ENCODE measurements around the gene CC2D2A. TPM values are rescaled to one million over a fixed set of nuclear protein-coding genes. Genes with fewer than 3 reads are reported as not detected.

CC2D2A gene
- total RNA-seq, 2 experiments from 2014 or later: not detected

DNA sequence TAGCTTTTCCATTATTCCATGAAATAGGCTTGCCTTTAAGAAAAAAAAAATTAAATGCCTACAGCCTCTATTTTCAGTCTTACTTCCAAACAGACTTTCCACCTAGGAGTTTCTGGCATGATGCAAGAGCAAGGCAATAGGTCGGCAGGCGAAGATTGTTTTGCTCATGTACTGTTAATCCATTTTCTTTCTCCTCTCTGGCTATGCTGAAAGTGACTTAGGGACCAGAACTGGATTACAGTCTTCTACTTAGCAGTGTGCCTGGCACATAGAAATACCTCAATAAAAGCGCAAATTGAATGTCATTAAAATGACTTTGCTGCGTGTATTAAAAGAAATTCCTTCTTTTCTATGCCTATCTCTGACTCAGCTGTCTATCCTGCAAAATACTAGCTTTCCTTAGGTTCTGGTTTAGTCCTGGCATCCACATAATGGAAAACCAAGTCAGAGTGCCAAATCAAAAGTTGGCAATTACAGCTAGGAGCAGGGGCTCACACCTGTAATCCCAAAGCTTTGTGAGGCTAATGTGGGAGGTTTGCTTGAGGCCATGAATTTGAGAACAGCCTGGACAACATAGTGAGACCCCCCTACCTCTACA, 51.9 kb downstream of the CC2D2A start:
- no peak for DNase-seq
- Mint-ChIP-seq H3K36me3 (ENCODE audit: low read depth) (peaks cover 13% of the 10 kb centered on the region), H3K4me3 (no peak overlapping the region), H3K9me3 (ENCODE audit: low read depth) (peaks cover 8% of the 10 kb centered on the region), H3K4me1 (no peaks in the 10 kb centered on the region), H3K27ac (no peak overlapping the region), H3K27me3 (no peaks in the 10 kb centered on the region)
- POLR2A ChIA-PET: no interaction called here
- no peak for ATAC-seq
- CTCF ChIA-PET: interaction anchor here (0.6 kb wide), 1 partner anchor 536 kb away, joined by 3 read pairs; no protein-coding TSS in a partner anchor
- intact Hi-C loops (cut with DNase I, micrococcal nuclease): no loop called here

DNA sequence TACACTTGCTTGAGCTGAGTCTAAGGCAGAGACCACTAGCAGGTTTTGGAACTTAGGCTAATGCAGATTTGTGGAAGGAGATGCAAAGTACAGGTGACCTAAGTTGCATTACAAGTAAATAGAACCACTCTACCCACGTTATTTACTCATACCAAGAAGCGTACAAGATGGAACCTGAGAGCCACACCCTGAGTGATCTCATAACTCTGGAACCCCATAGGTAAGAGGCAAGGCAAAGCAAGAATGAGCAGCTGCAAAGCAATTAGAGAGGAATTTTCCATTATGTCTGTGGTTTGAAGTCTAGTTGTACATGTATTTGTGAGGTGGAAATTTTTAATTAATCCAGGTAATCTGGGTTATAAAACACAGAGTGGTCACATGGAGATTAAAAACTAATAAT, 55.4 kb downstream of the CC2D2A start:
- DNase-seq (no peak), ATAC-seq (no peak)
- Mint-ChIP-seq H3K9me3 (ENCODE audit: low read depth) (no peaks in the 10 kb centered on the region), H3K4me3 (no peak overlapping the region), H3K27me3 (no peaks in the 10 kb centered on the region), H3K4me1 (no peaks in the 10 kb centered on the region), H3K27ac (no peak overlapping the region), H3K36me3 (ENCODE audit: low read depth) (peaks cover 2% of the 10 kb centered on the region)
- ChIA-PET CTCF (no interaction called here), POLR2A (no interaction called here)
- intact Hi-C loops (cut with DNase I, micrococcal nuclease): no loop called here

DNA sequence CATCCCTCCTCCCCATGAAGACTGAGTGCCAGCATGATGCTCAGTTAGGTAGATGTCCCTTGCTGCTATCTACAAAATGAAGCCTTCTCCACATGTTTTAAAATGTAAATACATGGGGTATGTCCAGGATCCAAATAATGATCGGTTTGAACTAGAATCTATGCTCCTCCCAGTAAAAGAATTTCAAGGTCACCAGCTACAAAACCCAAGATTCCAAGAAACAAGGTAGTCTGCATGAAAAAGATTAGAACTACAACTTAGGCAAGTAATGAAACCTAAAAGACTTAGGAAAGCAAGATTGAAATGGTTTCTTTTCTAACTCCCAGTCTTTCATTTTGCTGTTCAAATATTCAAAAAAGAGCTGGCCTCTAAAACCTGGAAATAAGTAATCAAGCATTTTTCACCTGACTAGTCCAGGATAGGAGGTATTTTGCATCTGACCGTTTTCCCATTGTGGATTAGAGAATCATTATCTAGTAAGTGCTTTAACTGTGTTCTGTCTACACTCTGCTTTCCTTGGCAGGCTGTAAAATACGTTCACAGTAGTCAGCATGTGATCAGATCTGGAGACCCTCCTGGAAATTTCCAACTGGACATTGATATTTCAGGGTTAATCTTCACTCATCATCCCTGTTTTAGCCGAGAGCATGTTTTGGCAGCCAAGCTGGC, 57.4 kb downstream of the CC2D2A start:
- ChIA-PET CTCF (no interaction called here), POLR2A (no interaction called here)
- peaks cover 2% of the 10 kb centered on the region for H3K36me3 Mint-ChIP-seq (ENCODE audit: low read depth)
- H3K4me3 Mint-ChIP-seq: no peak overlapping the region
- no peaks in the 10 kb centered on the region for H3K9me3 Mint-ChIP-seq (ENCODE audit: low read depth)
- no peak overlapping the region for H3K27ac Mint-ChIP-seq
- H3K4me1 Mint-ChIP-seq: no peaks in the 10 kb centered on the region
- ATAC-seq: no peak
- no peaks in the 10 kb centered on the region for H3K27me3 Mint-ChIP-seq
- no peak for DNase-seq
- intact Hi-C loops (cut with DNase I, micrococcal nuclease): no loop called here

DNA sequence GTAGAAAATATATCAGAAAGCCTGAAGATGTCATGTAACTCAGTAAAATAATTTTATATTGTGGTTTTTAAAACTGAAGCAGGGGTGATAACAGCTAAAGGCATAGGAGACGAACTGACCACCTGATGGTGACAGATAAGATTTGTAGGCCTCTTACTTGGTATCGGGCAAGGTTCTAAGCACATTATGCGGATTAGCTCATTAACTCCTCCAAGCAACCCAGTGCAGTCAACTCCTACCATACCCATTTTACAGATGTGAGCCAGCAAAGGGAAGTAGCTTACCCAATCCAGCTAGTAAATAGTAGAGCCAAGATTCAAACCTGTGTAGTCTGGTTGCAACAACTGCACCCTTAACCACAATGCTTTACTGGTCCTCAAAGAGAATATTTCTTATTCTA, 62.1 kb downstream of the CC2D2A start:
- DNase-seq (no peak), ATAC-seq (no peak)
- no peaks in the 10 kb centered on the region for H3K27me3 Mint-ChIP-seq
- ChIA-PET POLR2A (interaction anchor here (0.5 kb wide), 1 partner anchor 16 kb away, joined by 9 read pairs; no protein-coding TSS in a partner anchor), CTCF (interaction anchor here (0.6 kb wide), 1 partner anchor 111 kb away, joined by 3 read pairs; no protein-coding TSS in a partner anchor)
- intact Hi-C loops (cut with DNase I, micrococcal nuclease): no loop called here
- no peak overlapping the region for H3K27ac Mint-ChIP-seq
- H3K9me3 Mint-ChIP-seq (ENCODE audit: low read depth): no peaks in the 10 kb centered on the region
- no peaks in the 10 kb centered on the region for H3K36me3 Mint-ChIP-seq (ENCODE audit: low read depth)
- H3K4me3 Mint-ChIP-seq: no peak overlapping the region
- no peaks in the 10 kb centered on the region for H3K4me1 Mint-ChIP-seq

DNA sequence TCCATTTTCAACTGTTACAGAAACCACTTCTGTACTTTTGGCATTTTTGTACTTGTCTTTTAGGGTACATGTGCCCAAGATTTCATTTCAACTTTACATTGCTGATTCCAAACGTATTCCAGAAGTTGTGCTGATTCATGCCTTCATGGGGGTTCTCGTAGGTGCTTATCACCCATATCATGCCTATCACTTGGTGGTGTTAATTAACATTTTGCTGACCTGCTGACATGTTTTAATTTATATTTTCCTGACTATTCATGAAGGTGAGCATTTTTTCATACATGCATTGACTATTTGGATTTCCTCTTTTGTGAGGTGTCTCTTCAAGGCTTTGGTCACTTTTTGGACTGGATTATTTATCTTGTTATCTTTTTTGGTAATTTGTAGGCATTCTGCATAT, 64.1 kb downstream of the CC2D2A start:
- H3K9me3 Mint-ChIP-seq (ENCODE audit: low read depth): no peaks in the 10 kb centered on the region
- H3K27ac Mint-ChIP-seq: no peak overlapping the region
- DNase-seq (no peak), ATAC-seq (no peak)
- CTCF ChIA-PET: no interaction called here
- POLR2A ChIA-PET: no interaction called here
- no peaks in the 10 kb centered on the region for H3K27me3 Mint-ChIP-seq
- H3K4me1 Mint-ChIP-seq: no peaks in the 10 kb centered on the region
- no peaks in the 10 kb centered on the region for H3K36me3 Mint-ChIP-seq (ENCODE audit: low read depth)
- intact Hi-C loops (cut with DNase I, micrococcal nuclease): no loop called here
- no peak overlapping the region for H3K4me3 Mint-ChIP-seq

DNA sequence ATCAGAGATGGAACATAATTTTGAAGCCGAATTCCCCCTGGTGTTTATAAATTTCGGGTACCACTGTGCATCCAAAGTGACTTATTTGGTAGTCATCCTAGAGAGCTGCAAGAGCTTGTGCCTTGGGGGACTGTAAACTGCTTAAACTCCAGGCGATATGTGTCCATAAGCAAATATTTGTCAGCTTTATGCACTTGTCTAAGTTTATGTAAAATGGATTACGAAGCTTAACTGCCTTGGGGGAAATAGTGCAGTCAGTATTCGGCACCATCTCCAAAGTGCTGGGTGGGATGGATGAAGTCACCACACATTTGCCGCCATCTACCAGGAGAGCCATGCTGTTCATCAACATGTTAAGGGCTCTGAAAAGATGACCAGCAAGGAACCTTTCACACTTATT, 65.9 kb downstream of the CC2D2A start:
- Mint-ChIP-seq H3K4me3 (no peak overlapping the region), H3K27ac (no peak overlapping the region), H3K36me3 (ENCODE audit: low read depth) (no peaks in the 10 kb centered on the region), H3K4me1 (no peaks in the 10 kb centered on the region), H3K27me3 (no peaks in the 10 kb centered on the region), H3K9me3 (ENCODE audit: low read depth) (no peaks in the 10 kb centered on the region)
- ChIA-PET POLR2A (no interaction called here), CTCF (interaction anchor here (0.6 kb wide), 1 partner anchor 376 kb away, joined by 4 read pairs; no protein-coding TSS in a partner anchor)
- DNase-seq (no peak), ATAC-seq (no peak)
- intact Hi-C loops (cut with DNase I, micrococcal nuclease): no loop called here

DNA sequence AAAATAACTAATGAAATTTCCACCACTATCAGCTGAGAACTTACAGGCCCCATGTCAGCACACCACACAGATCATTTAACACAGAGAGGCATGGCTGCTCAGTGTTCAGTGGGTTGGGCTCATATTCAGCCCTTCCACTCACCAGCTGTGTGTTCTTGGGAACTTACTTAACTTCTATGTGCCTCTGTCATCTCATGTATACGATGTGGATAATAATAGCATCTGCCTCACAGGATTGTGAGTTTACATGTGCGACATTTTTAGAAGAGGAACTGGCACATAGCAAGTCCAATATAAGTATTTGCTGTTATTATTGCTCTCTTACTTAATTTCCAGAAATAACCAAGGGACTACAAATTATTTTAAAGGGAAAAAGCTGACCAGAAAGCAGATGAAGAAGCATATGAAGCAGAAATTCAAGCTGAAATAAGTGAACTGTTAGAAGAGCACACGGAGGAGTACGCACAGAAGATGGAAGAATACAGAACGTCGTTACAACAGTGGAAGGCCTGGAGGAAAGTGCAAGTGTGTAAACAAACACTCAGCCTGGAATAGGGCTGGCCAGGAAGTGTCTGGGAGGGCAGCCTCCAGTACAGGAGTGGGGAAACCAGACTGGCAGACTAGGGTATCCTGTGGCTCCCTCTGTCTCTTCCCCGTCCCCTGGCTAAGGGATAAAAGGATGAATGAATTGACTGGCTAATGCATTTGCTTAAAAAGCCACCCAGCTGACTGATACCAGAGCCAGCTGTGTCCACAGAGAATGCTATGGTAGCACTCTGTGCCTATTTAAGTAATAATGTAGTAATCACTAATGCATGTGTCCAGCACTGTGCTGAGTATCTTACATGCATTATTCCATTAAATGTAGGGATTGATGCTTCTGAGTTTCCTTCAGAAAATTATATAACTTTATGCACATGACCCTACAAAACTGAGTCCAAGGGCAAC, 67.1 kb downstream of the CC2D2A start:
- no peaks in the 10 kb centered on the region for H3K27me3 Mint-ChIP-seq
- no peaks in the 10 kb centered on the region for H3K4me1 Mint-ChIP-seq
- CTCF ChIA-PET: no interaction called here
- DNase-seq (no peak), ATAC-seq (no peak)
- no peak overlapping the region for H3K4me3 Mint-ChIP-seq
- intact Hi-C loops (cut with DNase I, micrococcal nuclease): no loop called here
- no peak overlapping the region for H3K27ac Mint-ChIP-seq
- POLR2A ChIA-PET: no interaction called here
- no peaks in the 10 kb centered on the region for H3K36me3 Mint-ChIP-seq (ENCODE audit: low read depth)
- H3K9me3 Mint-ChIP-seq (ENCODE audit: low read depth): no peaks in the 10 kb centered on the region

DNA sequence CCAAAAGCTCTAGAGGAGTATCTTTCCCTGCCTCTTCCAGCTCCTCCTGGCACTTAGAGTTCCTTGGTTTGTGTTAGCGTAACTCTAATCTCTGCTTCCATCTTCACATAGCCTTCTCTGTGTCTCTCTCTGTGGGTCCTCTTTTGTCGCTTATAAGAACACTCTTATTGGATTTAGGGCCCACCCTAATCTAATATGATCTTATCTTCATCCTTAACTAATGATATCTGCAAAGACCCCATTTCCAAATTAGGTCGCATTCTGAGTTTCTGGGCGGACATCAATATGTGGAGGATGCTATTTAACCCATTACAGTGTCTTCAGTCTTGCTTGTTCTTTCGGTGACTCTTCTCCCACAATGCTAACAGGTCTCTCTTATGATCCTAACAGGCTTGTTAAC, 72.3 kb downstream of the CC2D2A start:
- Mint-ChIP-seq H3K27ac (no peak overlapping the region), H3K9me3 (ENCODE audit: low read depth) (no peaks in the 10 kb centered on the region), H3K36me3 (ENCODE audit: low read depth) (peaks cover 3% of the 10 kb centered on the region), H3K27me3 (no peaks in the 10 kb centered on the region), H3K4me1 (no peaks in the 10 kb centered on the region), H3K4me3 (no peak overlapping the region)
- DNase-seq (no peak), ATAC-seq (no peak)
- CTCF ChIA-PET: no interaction called here
- POLR2A ChIA-PET: no interaction called here
- intact Hi-C loops (cut with DNase I, micrococcal nuclease): no loop called here

DNA sequence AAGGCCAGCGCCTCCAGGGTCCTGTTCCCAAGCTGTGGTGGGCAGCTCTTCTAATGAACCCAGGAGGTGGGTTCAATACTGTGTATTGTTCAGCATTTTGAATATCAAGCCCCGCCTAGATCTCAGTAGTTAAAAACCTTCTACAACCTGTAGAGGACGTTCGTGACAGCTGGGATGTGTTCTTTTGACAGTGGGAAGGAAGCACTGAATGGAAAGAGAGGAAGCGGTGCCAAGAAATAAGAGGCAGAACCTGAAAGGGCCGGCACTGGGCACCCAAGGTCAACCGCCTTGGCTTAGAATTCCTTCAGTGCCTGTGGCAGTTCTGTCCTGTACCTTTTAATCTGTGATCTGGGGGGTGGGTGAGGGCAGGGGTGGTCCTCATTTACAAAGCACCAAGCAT, 73.1 kb downstream of the CC2D2A start:
- Mint-ChIP-seq H3K4me3 (no peak overlapping the region), H3K9me3 (ENCODE audit: low read depth) (no peaks in the 10 kb centered on the region), H3K27me3 (no peaks in the 10 kb centered on the region), H3K36me3 (ENCODE audit: low read depth) (peaks cover 3% of the 10 kb centered on the region), H3K27ac (no peak overlapping the region), H3K4me1 (peaks cover 5% of the 10 kb centered on the region)
- CTCF ChIA-PET: no interaction called here
- no peak for ATAC-seq
- DNase-seq: no peak
- POLR2A ChIA-PET: no interaction called here
- intact Hi-C loops (cut with DNase I, micrococcal nuclease): no loop called here

DNA sequence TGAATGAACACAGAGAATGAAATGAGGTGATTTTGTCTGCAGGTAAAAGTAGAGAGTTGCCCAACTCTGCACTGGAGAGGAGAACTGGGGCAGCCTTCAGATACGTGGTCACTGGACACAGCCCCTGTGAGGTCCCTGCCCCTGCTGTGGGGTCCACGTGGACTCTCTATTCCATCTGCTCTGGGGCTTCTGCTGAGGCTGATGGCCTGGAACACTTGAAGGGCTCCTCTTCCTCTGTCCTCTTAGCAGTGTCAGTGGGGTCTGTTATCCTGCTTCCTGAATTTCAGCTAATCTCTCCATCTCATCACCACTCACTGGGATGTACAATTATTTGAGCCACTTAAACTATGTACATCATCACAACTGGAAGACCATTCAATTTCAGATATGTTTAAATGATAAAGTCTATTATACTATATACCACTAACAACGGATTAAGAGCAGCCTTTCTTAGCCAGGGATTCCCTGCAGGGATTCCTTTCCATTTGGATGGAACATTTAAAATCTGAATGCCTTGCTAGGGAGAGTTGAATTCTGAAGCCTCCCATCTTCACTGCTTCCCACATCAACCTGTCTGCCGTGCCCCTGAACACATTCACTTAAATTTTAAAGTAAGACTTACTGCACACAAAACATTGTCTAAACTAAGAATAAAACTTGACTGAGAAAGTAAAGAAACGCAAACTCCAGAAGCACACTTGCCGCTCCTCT, 74.0 kb downstream of the CC2D2A start:
- ATAC-seq (no peak), DNase-seq (no peak)
- Mint-ChIP-seq H3K27ac (no peak overlapping the region), H3K4me1 (peaks cover 9% of the 10 kb centered on the region), H3K9me3 (ENCODE audit: low read depth) (no peaks in the 10 kb centered on the region), H3K27me3 (no peaks in the 10 kb centered on the region), H3K4me3 (no peak overlapping the region), H3K36me3 (ENCODE audit: low read depth) (peaks cover 3% of the 10 kb centered on the region)
- ChIA-PET CTCF (interaction anchor here (0.6 kb wide), 1 partner anchor 108 kb away, joined by 3 read pairs; no protein-coding TSS in a partner anchor), POLR2A (no interaction called here)
- intact Hi-C loops (cut with DNase I, micrococcal nuclease): no loop called here

DNA sequence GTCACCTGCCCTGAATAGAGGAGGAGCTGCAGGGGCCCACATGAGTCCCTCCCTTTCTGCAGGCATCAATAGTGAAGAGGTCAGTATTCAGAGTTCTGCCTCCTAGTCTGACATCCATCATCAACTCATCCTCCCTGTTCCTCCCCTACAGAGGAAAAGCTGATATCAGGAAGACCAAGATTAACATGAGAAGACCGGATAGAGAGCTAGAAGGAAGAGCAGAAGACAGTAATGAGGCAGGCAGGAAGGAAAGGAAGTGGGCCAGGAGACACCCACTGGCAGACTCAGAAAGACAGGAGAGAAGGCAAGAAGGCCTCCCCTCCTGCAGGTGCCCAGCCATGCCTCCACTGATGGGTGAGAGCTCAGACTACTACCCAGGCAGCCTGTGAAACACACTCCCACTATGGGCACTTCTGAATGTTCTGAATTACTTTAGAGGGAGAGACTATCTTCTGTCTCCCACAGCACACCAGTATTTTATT, 74.6 kb downstream of the CC2D2A start:
- Mint-ChIP-seq H3K9me3 (ENCODE audit: low read depth) (no peaks in the 10 kb centered on the region), H3K4me3 (no peak overlapping the region), H3K4me1 (peaks cover 9% of the 10 kb centered on the region), H3K27ac (no peak overlapping the region), H3K27me3 (no peaks in the 10 kb centered on the region), H3K36me3 (ENCODE audit: low read depth) (peaks cover 3% of the 10 kb centered on the region)
- ATAC-seq (no peak), DNase-seq (no peak)
- ChIA-PET CTCF (interaction anchor here (0.6 kb wide), 2 partner anchors 65 to 108 kb away, joined by 3 read pairs; no protein-coding TSS in a partner anchor), POLR2A (no interaction called here)
- intact Hi-C loops (cut with DNase I, micrococcal nuclease): no loop called here

Data from activated CD4-positive, alpha-beta T cell treated with anti-CD3 and anti-CD28 coated beads for 36 hours (primary cell).